Left lung (tissue), 10 donors: ENCODE measurements around the gene PKIG. TPM values are rescaled to one million over a fixed set of nuclear protein-coding genes. Genes with fewer than 3 reads are reported as not detected.

Experiments
- ATAC-seq: fragments of 200-7000 bp; cut with Tn5 transposase; one replicate; pipeline ENCODE4 v1.9.1; 2020; ENCODE audit warnings: moderate library complexity
- DNase-seq, 4 donors: peaks; one replicate each; pipeline ENCODE4 v3.0.0-alpha.2; 2013 to 2020
- H3K27ac ChIP-seq, 2 donors: fragments of 200-600 bp; sonication (generic) in 1 of 2; one replicate each; pipeline versions ENCODE4 v1.5.0 to v1.8.0; 2020 to 2021
- H3K27me3 ChIP-seq, 2 donors: fragments of 200-600 bp; sonication (generic) in 1 of 2; one replicate each; pipeline versions ENCODE4 v1.5.0 to v1.8.0; 2020 to 2021
- H3K36me3 ChIP-seq, 2 donors: fragments of 200-600 bp; sonication (generic) in 1 of 2; one replicate each; pipeline versions ENCODE4 v1.5.0 to v1.8.0; 2020 to 2021
- H3K4me1 ChIP-seq, 2 donors: fragments of 200-600 bp; one replicate each; pipeline ENCODE4 v1.8.0; 2021
- H3K4me3 ChIP-seq, 2 donors: fragments of 200-600 bp; sonication (generic) in 1 of 2; one replicate each; pipeline versions ENCODE4 v1.5.0 to v1.8.0; 2020 to 2021; ENCODE audit warnings: mild to moderate bottlenecking in 1 of 2
- H3K9me3 ChIP-seq, 2 donors: fragments of 200-600 bp; sonication (generic) in 1 of 2; one replicate each; pipeline versions ENCODE4 v1.5.0 to v1.8.0; 2020 to 2021
- CTCF ChIP-seq, 2 donors: fragments of 200-600 bp; sonication (generic) in 1 of 2; IDR thresholded peaks; one replicate each; pipeline versions ENCODE4 v1.5.0 to v1.8.0; 2021; ENCODE audit warnings: antibody characterized with exemption in 2 of 2
- intact Hi-C, 2 donors: fragments of 100-400 bp; cut with DNase I; formaldehyde crosslinking; loops; one replicate each; pipeline versions ENCODE4 v1.11.2 to v1.14.2; 2022
- polyA plus RNA-seq, 6 donors: library from polyadenylated mRNA; unstranded; fragments of 120-200 nt; gene quantifications; one replicate each; pipeline ENCODE4 v1.2.1, GENCODE V29; 2013; ENCODE audit not compliant: insufficient read length in 6 of 6
- total RNA-seq, 2 donors: library from RNA; stranded (reverse); fragmentation: NEBNext Ultra II Directional; extraction: Animal tissue kit (Norgen Biotek cat#: 25700); gene quantifications; one replicate each; pipeline ENCODE4 v1.2.1, GENCODE V29; 2021
- donor health status: DM: no; HTN: yes; CAD: no.
- donor health status: DM: no; HTN: no; CAD: no.

The PKIG gene
- total and polyA plus RNA-seq, 8 donors: 40.1 to 67.7 (median 55.2) TPM

GRCh38 chr20:44572551-44573500 lies 9.6 kb upstream of the PKIG start:
- intact Hi-C loops: no loop called here
- no peak for TF ChIP-seq CTCF (IDR thresholded peaks at IDR 0.05)
- DNase-seq (peak in 2 of 4 donors; percentile 54 to 56), ATAC-seq (peak; percentile 58)
- no peaks in the 10 kb centered on the region for H3K9me3 ChIP-seq
- no peaks in the 10 kb centered on the region for H3K27me3 ChIP-seq
- H3K4me3 ChIP-seq: no peak overlapping the region
- peaks cover 13 to 42% of the 10 kb centered on the region in 2 donors for H3K4me1 ChIP-seq
- H3K36me3 ChIP-seq: no peaks in the 10 kb centered on the region
- H3K27ac ChIP-seq: peak overlapping the region; percentile 55 to 78

GRCh38 chr20:44573501-44573869 lies 8.9 kb upstream of the PKIG start:
- intact Hi-C loops: no loop called here
- ATAC-seq: no peak

GRCh38 chr20:44574372-44574771 lies 8.0 kb upstream of the PKIG start:
- Histone ChIP-seq H3K9me3 (no peaks in the 10 kb centered on the region), H3K36me3 (no peaks in the 10 kb centered on the region), H3K4me1 (peaks cover 13 to 45% of the 10 kb centered on the region in 2 donors), H3K27ac (no peak overlapping the region), H3K4me3 (no peak overlapping the region), H3K27me3 (no peaks in the 10 kb centered on the region)
- intact Hi-C loops: no loop called here
- DNase-seq (no peak), ATAC-seq (no peak)
- no peak for TF ChIP-seq CTCF (IDR thresholded peaks at IDR 0.05)

More at GRCh38 chr20:44573501-44573869, 8.9 kb upstream of the PKIG start:
- no peaks in the 10 kb centered on the region for H3K27me3 ChIP-seq
- no peak overlapping the region for H3K4me3 ChIP-seq
- no peaks in the 10 kb centered on the region for H3K36me3 ChIP-seq
- no peaks in the 10 kb centered on the region for H3K9me3 ChIP-seq
- peak overlapping the region; percentile 55 to 78 for H3K27ac ChIP-seq
- H3K4me1 ChIP-seq: peaks cover 13 to 42% of the 10 kb centered on the region in 2 donors
- DNase-seq: no peak
- TF ChIP-seq CTCF (IDR thresholded peaks at IDR 0.05): no peak

- H3K9me3 ChIP-seq: no peaks in the 10 kb centered on the region
- peak overlapping the region; percentile 41 to 48 for H3K27ac ChIP-seq
- peaks cover 16 to 63% of the 10 kb centered on the region in 2 donors for H3K4me1 ChIP-seq
- peak in 1 of 2 donors; percentile 11 for TF ChIP-seq CTCF (IDR thresholded peaks at IDR 0.05)
- H3K27me3 ChIP-seq: no peaks in the 10 kb centered on the region
- DNase-seq: no peak
- intact Hi-C loops: no loop called here
- no peaks in the 10 kb centered on the region for H3K36me3 ChIP-seq
- ATAC-seq: peak; percentile 60
- no peak overlapping the region for H3K4me3 ChIP-seq
Observed at GRCh38 chr20:44576297-44576696, 6.1 kb upstream of the PKIG start.

- Histone ChIP-seq H3K36me3 (no peaks in the 10 kb centered on the region), H3K9me3 (no peaks in the 10 kb centered on the region), H3K27ac (peak overlapping the region; percentile 33 to 47), H3K4me3 (no peak overlapping the region), H3K4me1 (peaks cover 7 to 54% of the 10 kb centered on the region in 2 donors), H3K27me3 (no peaks in the 10 kb centered on the region)
- intact Hi-C loops: no loop called here
- DNase-seq (no peak), ATAC-seq (no peak)
- TF ChIP-seq CTCF (IDR thresholded peaks at IDR 0.05): no peak
Observed at GRCh38 chr20:44579313-44580081, 2.9 kb upstream of the PKIG start.
